HG02852 (cell line): ENCODE results near the gene GOLGA3.

Experiments used
- ATAC-seq: cut with Tn5 transposase; IDR thresholded peaks from one replicate; pipeline ENCODE4 v1.9.1; 2021; ENCODE audit warnings: mild to moderate bottlenecking, moderate library complexity; ENCODE audit not compliant: unreplicated experiment

The GOLGA3 gene

DNA sequence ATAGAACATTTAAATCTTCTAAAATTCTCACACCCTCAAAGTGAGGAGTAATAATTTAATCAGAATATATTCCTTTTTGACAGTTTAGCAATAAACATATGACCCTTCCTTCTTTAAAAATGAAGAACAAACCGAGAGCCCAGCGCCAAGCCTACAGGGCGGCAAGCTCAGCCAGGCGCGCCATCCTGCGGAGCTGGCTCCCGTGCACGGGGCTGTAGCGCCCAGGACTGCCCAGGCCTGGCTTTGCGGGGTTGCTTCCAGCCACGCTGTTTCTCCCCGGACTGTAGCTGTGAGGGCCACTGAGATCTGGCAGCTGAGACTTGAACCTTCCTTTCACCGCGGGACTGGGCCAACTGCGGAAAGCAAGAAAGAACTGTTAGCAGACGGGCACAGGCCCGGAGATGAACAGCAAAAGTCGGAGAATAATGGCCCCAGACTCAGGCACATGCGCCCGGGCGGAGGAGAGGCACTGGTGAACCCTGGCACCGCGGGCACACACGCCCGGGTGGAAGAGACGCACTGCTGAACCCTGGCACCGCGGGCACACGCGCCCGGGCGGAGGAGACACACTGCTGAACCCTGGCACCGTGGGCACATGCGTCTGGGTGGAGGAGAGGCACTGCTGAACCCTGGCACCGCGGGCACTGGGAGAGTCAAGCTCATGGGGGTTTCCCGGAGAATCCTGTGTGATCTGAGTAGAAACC is 101.4 kb downstream of the GOLGA3 start:
- ATAC-seq, result no peak

DNA sequence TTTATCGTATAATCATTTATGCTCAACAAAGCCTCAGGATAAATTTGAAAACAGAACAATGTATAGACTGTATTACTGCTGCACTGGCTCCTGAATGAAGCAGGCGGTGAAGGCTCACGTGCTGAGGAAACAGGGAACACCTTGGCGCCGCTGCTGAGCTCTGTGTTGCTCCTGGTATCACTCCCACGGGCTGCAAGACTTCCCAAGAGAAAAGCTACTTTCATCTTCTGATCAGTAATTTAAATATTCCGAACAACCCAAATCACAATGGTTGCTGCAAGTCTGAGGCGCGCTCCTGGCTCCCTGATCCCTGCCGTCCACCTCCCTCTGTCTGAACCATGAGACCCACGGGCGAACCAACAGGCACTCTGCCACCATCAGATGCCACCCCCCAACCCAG is 102.3 kb downstream of the GOLGA3 start:
- no peak for ATAC-seq

DNA sequence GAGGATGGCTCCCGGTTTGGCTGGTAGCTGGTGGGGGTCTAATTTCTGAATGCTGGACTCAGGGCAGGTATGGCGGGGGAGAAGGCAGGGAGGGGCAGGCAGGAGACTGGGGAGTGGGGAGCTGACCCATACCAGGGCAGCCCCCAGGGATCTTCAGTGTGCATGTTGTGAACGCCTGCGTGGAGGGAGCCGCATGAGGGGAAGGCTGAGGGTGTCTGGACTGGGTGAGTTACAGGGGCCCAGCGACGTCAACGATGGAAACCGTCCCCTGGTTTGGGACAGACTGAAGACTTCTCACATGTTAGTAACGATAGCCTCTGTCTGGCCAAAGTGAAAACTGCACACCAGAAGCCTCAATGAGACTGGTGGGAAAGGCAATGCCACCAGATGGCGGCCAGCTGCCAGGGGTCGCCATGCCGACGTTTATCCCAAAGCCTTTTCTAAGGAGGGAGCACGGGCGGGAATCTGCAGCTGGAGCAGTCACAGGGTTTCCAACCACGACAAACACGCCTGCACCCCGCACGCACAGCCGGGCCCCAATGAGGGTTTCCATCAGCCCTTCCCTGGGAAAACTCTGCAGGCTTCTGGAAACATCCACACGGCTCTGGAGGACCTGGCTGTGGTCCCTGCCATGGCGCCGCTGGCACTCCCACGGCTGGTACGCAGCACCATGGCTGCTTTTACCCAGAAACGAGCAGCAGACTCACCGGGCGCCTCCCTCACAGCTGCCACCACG is 104.0 kb downstream of the GOLGA3 start:
- ATAC-seq, result no peak

DNA sequence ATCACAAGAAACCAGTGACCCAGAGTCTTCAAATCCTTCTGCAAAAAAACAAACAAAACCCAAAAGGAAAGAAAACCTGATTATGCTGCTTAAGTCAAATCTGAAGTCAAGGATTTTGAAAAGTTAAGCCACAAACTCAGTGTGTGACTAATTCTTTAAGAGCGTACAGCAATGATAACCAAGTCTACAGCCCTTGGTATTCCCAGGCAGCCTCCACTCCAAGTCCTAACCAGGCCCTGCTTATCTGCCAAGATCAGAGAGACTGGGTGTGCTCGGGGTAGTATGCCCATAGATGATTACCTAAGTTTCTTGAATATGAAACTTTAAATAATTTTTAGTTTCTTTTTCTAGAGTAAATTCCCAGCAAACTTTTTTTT is 104.9 kb downstream of the GOLGA3 start:
- no peak for ATAC-seq

DNA sequence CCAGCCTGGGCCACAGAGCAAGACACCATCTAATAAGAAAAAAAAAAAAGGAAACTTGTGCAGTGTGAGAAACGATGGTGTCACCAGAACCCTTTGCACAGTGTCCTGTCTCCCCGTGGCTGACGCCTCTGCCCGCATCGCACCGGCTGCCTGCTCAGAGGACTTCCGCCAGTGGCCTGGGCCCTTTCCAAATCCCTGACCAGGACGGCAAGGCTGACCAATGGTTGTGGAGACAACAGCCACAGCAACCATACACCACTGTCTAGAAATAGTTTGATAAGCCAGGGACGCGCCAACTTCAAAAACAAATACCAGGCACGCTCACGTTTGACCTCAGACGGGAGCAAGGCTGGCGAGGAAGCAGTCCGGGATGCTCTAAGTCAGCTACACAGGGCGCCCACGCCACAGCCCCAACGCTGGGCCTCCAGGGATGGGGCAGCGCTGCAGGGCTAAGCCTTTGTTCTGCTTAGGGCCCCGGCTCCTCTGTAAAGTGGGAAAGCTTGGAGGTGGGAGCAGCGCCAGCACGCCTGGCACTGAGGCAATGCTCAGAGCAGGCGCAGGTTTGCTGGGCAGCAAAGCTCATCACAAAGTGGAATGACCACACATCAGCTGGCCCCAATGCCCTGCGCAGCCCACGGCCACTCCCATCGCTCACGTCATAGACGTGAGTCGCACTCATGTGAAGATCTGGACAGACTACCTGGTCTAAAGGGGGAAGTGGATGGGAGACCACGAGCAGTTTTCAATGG is 105.5 kb downstream of the GOLGA3 start:
- ATAC-seq, result no peak

DNA sequence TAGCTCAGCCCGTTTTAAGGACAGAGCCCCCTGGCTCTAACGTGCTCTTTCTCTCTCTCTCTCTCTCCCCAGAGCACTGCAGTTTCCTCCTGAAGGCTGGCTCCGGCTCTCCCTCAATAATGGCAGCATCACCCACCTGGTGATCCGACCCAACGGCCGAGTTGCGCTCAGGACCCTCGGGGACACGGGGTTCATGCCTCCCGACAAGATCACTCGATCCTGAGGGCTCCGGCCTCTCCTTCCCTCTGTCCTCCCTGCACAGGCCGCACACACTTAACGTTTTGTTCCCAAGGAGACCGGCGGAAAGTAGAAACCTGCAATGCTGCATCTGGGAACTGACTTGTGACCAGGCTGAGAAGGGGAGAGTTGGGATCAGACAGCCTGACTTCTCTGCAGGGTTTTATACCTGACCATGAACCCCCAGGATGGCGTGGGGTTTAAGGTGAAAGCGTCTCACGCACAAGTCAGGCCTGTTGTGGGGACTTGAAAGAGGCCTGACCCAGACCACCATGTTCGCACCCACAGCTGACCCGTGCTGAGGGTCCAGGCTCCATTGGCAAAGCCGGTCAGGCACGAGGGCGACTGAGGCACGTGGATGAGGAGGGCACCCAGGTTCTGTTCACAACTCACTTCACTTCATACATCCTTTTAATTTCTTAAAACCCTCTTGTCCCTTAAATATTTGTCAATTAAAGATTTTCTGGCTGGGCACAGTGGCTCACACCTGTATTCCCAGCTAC is 107.9 kb downstream of the GOLGA3 start:
- no peak for ATAC-seq

DNA sequence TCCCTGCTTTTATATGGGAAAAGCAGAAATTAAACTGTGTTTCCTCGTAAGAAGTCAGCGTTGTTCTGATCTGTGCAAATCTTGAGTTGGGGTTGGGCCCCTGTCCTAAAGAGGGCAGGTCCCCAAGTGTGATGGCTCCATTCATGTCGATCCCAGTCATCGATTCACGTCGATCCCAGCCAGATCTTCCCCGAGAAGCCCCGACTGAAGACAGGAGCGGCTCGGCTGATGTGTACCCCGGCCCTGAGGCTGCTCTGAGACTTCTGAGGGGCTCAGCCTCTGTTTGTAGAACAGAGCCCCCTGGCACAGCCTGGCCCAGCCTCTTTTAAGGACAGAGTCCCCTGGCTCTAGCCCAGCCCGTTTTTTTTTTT is 108.7 kb downstream of the GOLGA3 start:
- ATAC-seq, result no peak

DNA sequence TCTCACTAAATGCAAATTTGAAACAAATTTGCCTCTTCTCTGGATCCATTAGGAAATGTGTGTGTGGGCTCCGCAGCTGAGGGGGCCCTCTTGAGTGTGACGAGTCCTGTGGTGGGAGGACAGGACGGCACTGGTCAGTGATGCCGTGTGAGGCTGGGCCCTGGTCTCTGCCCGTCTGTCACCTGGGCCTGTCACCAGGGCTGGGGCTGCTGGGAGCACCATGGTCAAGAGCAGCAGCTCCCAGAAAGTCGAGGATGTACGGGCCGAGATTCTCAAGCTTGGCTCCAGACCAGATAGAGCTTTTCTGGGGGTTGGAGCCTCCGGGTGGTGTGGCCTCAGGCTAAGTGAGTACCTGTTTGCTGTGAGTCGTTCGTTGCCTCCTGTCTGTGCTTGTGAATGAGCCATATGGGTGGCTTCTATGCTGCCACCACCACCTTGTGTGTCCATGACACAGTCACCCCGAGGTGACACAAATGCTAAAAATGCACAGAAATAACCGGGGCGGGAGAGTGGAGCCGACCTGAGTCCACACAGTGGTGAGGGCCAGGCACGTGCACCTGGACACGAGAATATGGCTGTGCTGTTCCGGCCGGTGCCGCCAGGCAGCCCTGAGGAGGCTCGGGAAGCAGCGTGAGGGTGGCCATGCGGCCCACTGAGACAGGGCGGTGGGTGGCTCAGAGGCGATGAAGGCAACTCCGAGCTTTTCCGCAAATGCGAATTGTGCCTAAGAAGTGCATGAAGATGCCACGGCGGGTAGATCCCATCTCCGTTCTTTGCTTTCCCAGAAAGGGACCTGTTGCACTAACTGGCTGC is 109.3 kb downstream of the GOLGA3 start:
- ATAC-seq, result no peak
